Adrenal gland (tissue), 12 donors: Measurements from ENCODE around the gene HYI. TPM values are rescaled to one million over a fixed set of nuclear protein-coding genes. Genes with fewer than 3 reads are reported as not detected.
A peak's percentile ranks its signal among the peaks of the same experiment; 100 is the strongest.
"Not testable (repeated sequence)": the region's sequence is repeated elsewhere in the genome, so short reads cannot be mapped to it uniquely, and the experiment has no call there.

Experiments
- DNase-seq, 7 donors: peaks; one replicate each; pipeline ENCODE4 v3.0.0-alpha.2; 2019 to 2020
- H3K27ac ChIP-seq, 5 donors: fragments of 200-600 bp; sonication (generic) in 4 of 5; 1 replicate in 3 of 5; 2 replicates in 2 of 5; pipeline versions ENCODE4 v1.5.1 to v1.8.0; 2016 to 2020; ENCODE audit warnings: mild to moderate bottlenecking in 1 of 5
- H3K27me3 ChIP-seq: fragments of 200-600 bp; 2 replicates; pipeline ENCODE4 v1.8.0; 2021
- H3K36me3 ChIP-seq, 2 donors: fragments of 200-600 bp; replicated peaks in 1 of 2; 1 replicate in 1 of 2; 2 replicates in 1 of 2; pipeline versions ENCODE4 v1.5.1 to v1.8.0; 2018 to 2022
- H3K4me1 ChIP-seq, 2 donors: fragments of 200-600 bp; replicated peaks in 1 of 2; 1 replicate in 1 of 2; 2 replicates in 1 of 2; pipeline versions ENCODE4 v1.5.1 to v1.8.0; 2018 to 2021
- H3K4me3 ChIP-seq, 4 donors: fragments of 200-600 bp; sonication (generic) in 3 of 4; one replicate each; pipeline ENCODE4 v1.5.1; 2016 to 2018
- H3K9me3 ChIP-seq, 3 donors: fragments of 200-600 bp; sonication (generic) in 1 of 3; replicated peaks in 1 of 3; 1 replicate in 2 of 3; 2 replicates in 1 of 3; pipeline versions ENCODE4 v1.5.1 to v1.8.0; 2016 to 2021
- POLR2A ChIP-seq, 2 donors: fragments of 450-650 bp; IDR thresholded peaks; one replicate each; pipeline ENCODE4 v1.6.1; 2017; ENCODE audit warnings: antibody characterized with exemption in 2 of 2, mild to moderate bottlenecking in 2 of 2, moderate library complexity in 1 of 2
- WGBS, 4 donors: extraction: QIAGEN DNeasy Blood & Tissue Kit in 2 of 4; methylation state at CpG; one replicate each; pipeline versions ENCODE4 v1.1.5 to v1.1.7; 2013 to 2017; 5-methylcytosine and 5-hydroxymethylcytosine counted together
- intact Hi-C, 2 donors: fragments of 100-400 bp; cut with DNase I; formaldehyde crosslinking; loops; one replicate each; pipeline versions ENCODE4 v1.14.1 to v1.15.0; 2022 to 2023
- polyA plus RNA-seq, 3 donors: library from polyadenylated mRNA; stranded (reverse); fragments of 200-250 nt in 2 of 3; fragments of 350-450 nt in 1 of 3; fragmentation: Illumina TruSeq in 1 of 3; extraction: RNeasy Lipid Tissue Mini Kit (QIAGEN cat#74804) in 1 of 3; gene quantifications; one replicate each; pipeline ENCODE4 v1.2.3, GENCODE V29; 2013 to 2014
- total RNA-seq, 9 donors: library from RNA; depleted of rRNA in 4 of 9; stranded (reverse); fragments of >200 nt in 4 of 9; fragments of 120-200 nt in 1 of 9; fragmentation: NEBNext Ultra II Directional in 1 of 9; extraction: Animal tissue kit (Norgen Biotek cat#: 25700) in 1 of 9; gene quantifications; one replicate each; pipeline versions ENCODE4 v1.1.0 to v1.2.4, GENCODE V29; 2013 to 2023
- TF ChIP-seq, protein P1 (sequence below), 6 experiments: fragments of 450-650 bp in 4 of 6; fragments of 200-600 bp in 2 of 6; sonication (generic) in 1 of 6; IDR thresholded peaks; 1 replicate in 5 of 6; 2 replicates in 1 of 6; pipeline versions ENCODE4 v1.5.1 to v1.8.0; 2016 to 2021; ENCODE audit warnings: antibody characterized with exemption in 6 of 6, mild to moderate bottlenecking in 2 of 6, moderate library complexity in 1 of 6
- donor health status: healthy with polysubstance abuse.
- donor health status: Bipolar disorder and iron deficiency.
- donor health status: DM: yes; HTN: yes; CAD: no.
- donor health status: DM: no; HTN: no; CAD: no.
- donor health status: DM: no; HTN: no; CAD: no.
- donor health status: DM: yes; HTN: yes; CAD: no.

The HYI gene
- total and polyA plus RNA-seq, 12 donors = 24.7 to 209 (median 51.9) TPM

DNA sequence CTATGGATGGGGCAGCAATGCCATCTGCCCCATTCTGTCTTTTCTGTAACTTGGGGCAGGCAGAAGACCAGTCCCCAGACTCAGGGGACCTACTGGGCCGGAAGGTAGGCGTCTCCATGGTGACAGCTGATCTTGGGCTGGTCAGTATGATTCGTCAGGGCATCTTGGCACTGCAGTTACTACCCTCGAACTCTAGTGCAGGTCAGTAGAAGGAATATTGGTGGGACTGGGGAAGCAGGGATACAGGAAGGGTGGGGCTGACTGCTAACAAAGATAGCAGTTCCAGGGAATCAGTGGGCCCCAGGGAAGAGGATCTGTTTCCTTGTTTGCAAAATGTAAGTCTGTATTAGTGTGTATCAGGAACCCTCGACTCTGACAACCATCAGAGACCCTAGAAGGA is 37.8 kb downstream of the HYI start:
- Histone ChIP-seq H3K27me3 (no peaks in the 10 kb centered on the region), H3K4me1 (no peaks in the 10 kb centered on the region), H3K36me3 (peaks cover 0 to 48% of the 10 kb centered on the region in 2 donors), H3K27ac (no peak overlapping the region), H3K9me3 (no peaks in the 10 kb centered on the region), H3K4me3 (no peak overlapping the region)
- intact Hi-C loops = loop anchor here (5.0 kb wide), 1 partner anchor 189 kb away; no protein-coding TSS in a partner anchor
- DNase-seq = no peak
- 66 to 78% (median 71%) methylated on average over 4 to 5 of the region's 5 CpGs for WGBS, 4 donors
- TF ChIP-seq, protein P1, sequence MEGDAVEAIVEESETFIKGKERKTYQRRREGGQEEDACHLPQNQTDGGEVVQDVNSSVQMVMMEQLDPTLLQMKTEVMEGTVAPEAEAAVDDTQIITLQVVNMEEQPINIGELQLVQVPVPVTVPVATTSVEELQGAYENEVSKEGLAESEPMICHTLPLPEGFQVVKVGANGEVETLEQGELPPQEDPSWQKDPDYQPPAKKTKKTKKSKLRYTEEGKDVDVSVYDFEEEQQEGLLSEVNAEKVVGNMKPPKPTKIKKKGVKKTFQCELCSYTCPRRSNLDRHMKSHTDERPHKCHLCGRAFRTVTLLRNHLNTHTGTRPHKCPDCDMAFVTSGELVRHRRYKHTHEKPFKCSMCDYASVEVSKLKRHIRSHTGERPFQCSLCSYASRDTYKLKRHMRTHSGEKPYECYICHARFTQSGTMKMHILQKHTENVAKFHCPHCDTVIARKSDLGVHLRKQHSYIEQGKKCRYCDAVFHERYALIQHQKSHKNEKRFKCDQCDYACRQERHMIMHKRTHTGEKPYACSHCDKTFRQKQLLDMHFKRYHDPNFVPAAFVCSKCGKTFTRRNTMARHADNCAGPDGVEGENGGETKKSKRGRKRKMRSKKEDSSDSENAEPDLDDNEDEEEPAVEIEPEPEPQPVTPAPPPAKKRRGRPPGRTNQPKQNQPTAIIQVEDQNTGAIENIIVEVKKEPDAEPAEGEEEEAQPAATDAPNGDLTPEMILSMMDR (IDR thresholded peaks at IDR 0.05) = no peak
- no peak for TF ChIP-seq POLR2A (IDR thresholded peaks at IDR 0.05)

DNA sequence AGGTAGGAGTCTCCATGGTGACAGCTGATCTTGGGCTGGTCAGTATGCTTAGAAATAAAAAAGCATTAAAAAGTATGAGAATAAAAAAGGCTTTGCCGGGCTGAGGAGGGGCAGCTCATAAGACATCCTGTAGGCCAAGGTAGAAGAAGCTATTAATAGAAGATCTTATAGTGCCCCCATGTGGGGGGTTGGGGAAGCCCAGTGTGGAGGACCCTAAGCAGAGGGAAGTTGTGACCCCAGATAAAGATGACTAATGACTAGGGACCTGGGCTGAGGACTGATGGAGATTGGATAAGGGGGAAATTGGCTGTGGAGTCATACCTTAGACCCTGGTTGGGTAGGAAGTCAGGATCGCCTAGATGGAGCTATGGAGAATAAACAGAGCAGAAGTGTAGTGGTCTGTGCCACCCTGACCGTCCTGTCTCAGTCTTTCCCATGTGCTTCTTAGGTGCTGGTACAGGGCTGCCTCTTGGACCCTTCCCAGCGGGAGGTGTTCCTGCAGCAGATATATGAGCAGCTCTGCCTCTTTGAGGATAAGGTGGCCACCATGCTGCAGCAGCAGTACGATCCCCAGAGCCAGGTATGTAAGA is 39.0 kb downstream of the HYI start:
- DNase-seq = peak; percentile 49 to 78 (median 58)
- intact Hi-C loops = loop anchor here (5.0 kb wide), 2 partner anchors 177 to 187 kb away; no protein-coding TSS in a partner anchor

DNA sequence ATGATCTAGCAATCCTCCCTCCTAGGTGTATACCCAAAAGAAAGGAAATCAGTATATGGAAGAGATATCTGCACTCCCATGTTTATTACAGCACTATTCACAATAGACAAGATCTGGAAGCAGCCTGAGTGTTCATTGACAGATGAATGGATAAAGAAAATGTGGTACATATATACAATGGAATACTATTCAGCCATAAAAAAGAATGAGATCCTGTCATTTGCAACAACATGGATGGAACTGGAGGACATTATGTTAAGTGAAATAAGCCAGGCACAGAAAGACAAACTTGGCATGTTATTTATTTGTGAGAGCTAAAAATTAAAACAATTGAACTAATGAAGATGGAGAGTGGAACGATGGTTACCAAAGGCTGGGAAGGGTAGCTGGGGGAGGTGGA is 40.3 kb downstream of the HYI start:
- H3K27me3 ChIP-seq, H3K27ac ChIP-seq, DNase-seq, H3K4me3 ChIP-seq, H3K4me1 ChIP-seq, H3K9me3 ChIP-seq: not testable (repeated sequence)
- 90 to 100% (median 97%) methylated on average over 1 of the region's 1 CpG for WGBS, 4 donors
- intact Hi-C loops = loop anchor here in 1 of 2 donors (5.0 kb wide), 1 partner anchor 176 kb away; no protein-coding TSS in a partner anchor
- H3K36me3 ChIP-seq = peaks cover 0 to 30% of the 10 kb centered on the region in 2 donors

More for the DNA sequence above, 39.0 kb downstream of the HYI start:
- Histone ChIP-seq H3K27me3 (no peaks in the 10 kb centered on the region), H3K4me3 (no peak overlapping the region), H3K36me3 (peaks cover 0 to 36% of the 10 kb centered on the region in 2 donors), H3K9me3 (no peaks in the 10 kb centered on the region), H3K27ac (no peak overlapping the region), H3K4me1 (no peaks in the 10 kb centered on the region)
- 69 to 87% (median 80%) methylated on average over 5 of the region's 5 CpGs for WGBS, 4 donors
- TF ChIP-seq POLR2A (IDR thresholded peaks at IDR 0.05) = no peak
- TF ChIP-seq, protein P1 (IDR thresholded peaks at IDR 0.05) = peak; percentile 25 to 67 (median 64)

DNA sequence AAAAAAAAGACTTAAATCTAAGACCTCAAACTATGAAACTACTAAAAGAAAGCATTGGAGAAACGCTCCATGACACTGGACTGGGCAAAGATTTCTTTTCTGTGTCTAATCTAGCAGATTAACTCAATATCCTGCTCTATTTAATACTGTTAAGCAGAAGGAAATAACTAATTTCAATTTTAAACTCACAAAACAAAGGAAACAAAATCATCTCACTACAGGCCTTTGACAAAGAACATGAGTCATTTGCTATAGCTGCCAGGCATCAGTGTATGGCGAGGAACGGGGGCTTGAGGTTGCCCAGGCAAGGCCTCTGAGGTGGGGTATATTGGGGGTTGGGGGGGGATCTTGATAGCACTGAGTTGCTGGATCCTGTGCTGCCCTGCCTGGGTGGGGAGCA is 43.2 kb downstream of the HYI start:
- WGBS, 4 donors = 75 to 99% (median 88%) methylated on average over 3 of the region's 3 CpGs
- Histone ChIP-seq H3K27me3 (no peaks in the 10 kb centered on the region), H3K9me3 (no peaks in the 10 kb centered on the region), H3K36me3 (peaks cover 0 to 24% of the 10 kb centered on the region in 2 donors), H3K4me3 (no peak overlapping the region), H3K4me1 (peaks cover 1 to 2% of the 10 kb centered on the region in 2 donors), H3K27ac (no peak overlapping the region)
- intact Hi-C loops = loop anchor here in 1 of 2 donors (5.0 kb wide), 1 partner anchor 173 kb away; no protein-coding TSS in a partner anchor
- DNase-seq = no peak
- TF ChIP-seq, protein P1 (IDR thresholded peaks at IDR 0.05) = no peak
- no peak for TF ChIP-seq POLR2A (IDR thresholded peaks at IDR 0.05)

DNA sequence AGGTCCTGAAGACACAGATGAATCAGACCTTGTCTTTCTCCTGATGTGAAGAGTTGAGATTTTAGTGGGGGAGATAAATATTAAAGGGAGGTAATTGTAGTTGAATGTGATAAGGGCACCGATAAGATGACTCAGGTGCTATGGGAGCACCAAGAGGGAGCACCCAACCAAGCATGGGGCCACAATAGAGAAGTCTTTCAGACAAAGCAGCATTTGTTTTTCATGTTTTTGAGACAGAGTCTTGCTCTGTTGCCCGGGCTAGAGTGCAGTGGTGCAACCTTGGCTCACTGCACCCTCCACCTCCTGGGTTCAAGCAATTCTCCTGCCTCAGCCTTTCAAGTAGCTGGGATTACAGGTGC is 47.9 kb downstream of the HYI start:
- Histone ChIP-seq H3K36me3 (peaks cover 0 to 50% of the 10 kb centered on the region in 2 donors), H3K4me3 (no peak overlapping the region), H3K9me3 (no peaks in the 10 kb centered on the region), H3K27me3 (no peaks in the 10 kb centered on the region), H3K27ac (peak overlapping the region in 1 of 5 donors; percentile 21), H3K4me1 (peaks cover 10 to 27% of the 10 kb centered on the region in 2 donors)
- TF ChIP-seq POLR2A (IDR thresholded peaks at IDR 0.05) = no peak
- TF ChIP-seq, protein P1 (IDR thresholded peaks at IDR 0.05) = no peak
- WGBS, 4 donors = 88 to 93% (median 90%) methylated on average over 2 of the region's 2 CpGs
- intact Hi-C loops = no loop called here
- DNase-seq = no peak
